Left lung (tissue), 10 donors: ENCODE measurements around the gene IFITM10. TPM values are rescaled to one million over a fixed set of nuclear protein-coding genes. Genes with fewer than 3 reads are reported as not detected.

Experiments
- ATAC-seq: fragments of 200-7000 bp; cut with Tn5 transposase; one replicate; pipeline ENCODE4 v1.9.1; 2020; ENCODE audit warnings: moderate library complexity
- DNase-seq, 4 donors: peaks; one replicate each; pipeline ENCODE4 v3.0.0-alpha.2; 2013 to 2020
- H3K27ac ChIP-seq, 2 donors: fragments of 200-600 bp; sonication (generic) in 1 of 2; one replicate each; pipeline versions ENCODE4 v1.5.0 to v1.8.0; 2020 to 2021
- H3K27me3 ChIP-seq, 2 donors: fragments of 200-600 bp; sonication (generic) in 1 of 2; one replicate each; pipeline versions ENCODE4 v1.5.0 to v1.8.0; 2020 to 2021
- H3K36me3 ChIP-seq, 2 donors: fragments of 200-600 bp; sonication (generic) in 1 of 2; one replicate each; pipeline versions ENCODE4 v1.5.0 to v1.8.0; 2020 to 2021
- H3K4me1 ChIP-seq, 2 donors: fragments of 200-600 bp; one replicate each; pipeline ENCODE4 v1.8.0; 2021
- H3K4me3 ChIP-seq, 2 donors: fragments of 200-600 bp; sonication (generic) in 1 of 2; one replicate each; pipeline versions ENCODE4 v1.5.0 to v1.8.0; 2020 to 2021; ENCODE audit warnings: mild to moderate bottlenecking in 1 of 2
- H3K9me3 ChIP-seq, 2 donors: fragments of 200-600 bp; sonication (generic) in 1 of 2; one replicate each; pipeline versions ENCODE4 v1.5.0 to v1.8.0; 2020 to 2021
- CTCF ChIP-seq, 2 donors: fragments of 200-600 bp; sonication (generic) in 1 of 2; IDR thresholded peaks; one replicate each; pipeline versions ENCODE4 v1.5.0 to v1.8.0; 2021; ENCODE audit warnings: antibody characterized with exemption in 2 of 2
- intact Hi-C, 2 donors: fragments of 100-400 bp; cut with DNase I; formaldehyde crosslinking; loops; one replicate each; pipeline versions ENCODE4 v1.11.2 to v1.14.2; 2022
- polyA plus RNA-seq, 6 donors: library from polyadenylated mRNA; unstranded; fragments of 120-200 nt; gene quantifications; one replicate each; pipeline ENCODE4 v1.2.1, GENCODE V29; 2013; ENCODE audit not compliant: insufficient read length in 6 of 6
- total RNA-seq, 2 donors: library from RNA; stranded (reverse); fragmentation: NEBNext Ultra II Directional; extraction: Animal tissue kit (Norgen Biotek cat#: 25700); gene quantifications; one replicate each; pipeline ENCODE4 v1.2.1, GENCODE V29; 2021
- donor health status: DM: no; HTN: yes; CAD: no.
- donor health status: DM: no; HTN: no; CAD: no.

IFITM10 gene
- total and polyA plus RNA-seq, 8 donors: 0.07 to 16.5 (median 0.22) TPM; not detected in 1

GRCh38 chr11:1792461-1792860 is 42.1 kb upstream of the IFITM10 start:
- ATAC-seq (no peak), DNase-seq (no peak)
- Histone ChIP-seq H3K27ac (peak overlapping the region in 1 of 2 donors; percentile 50), H3K36me3 (no peaks in the 10 kb centered on the region), H3K27me3 (peaks cover 0 to 29% of the 10 kb centered on the region in 2 donors), H3K4me1 (peaks cover 0 to 7% of the 10 kb centered on the region in 2 donors), H3K9me3 (no peaks in the 10 kb centered on the region), H3K4me3 (no peak overlapping the region)
- intact Hi-C loops: no loop called here
- TF ChIP-seq CTCF (IDR thresholded peaks at IDR 0.05): no peak

GRCh38 chr11:1791912-1792311 is 41.5 kb upstream of the IFITM10 start:
- intact Hi-C loops: no loop called here
- Histone ChIP-seq H3K4me3 (no peak overlapping the region), H3K4me1 (peaks cover 0 to 7% of the 10 kb centered on the region in 2 donors), H3K27ac (no peak overlapping the region), H3K9me3 (no peaks in the 10 kb centered on the region), H3K27me3 (peaks cover 0 to 24% of the 10 kb centered on the region in 2 donors), H3K36me3 (no peaks in the 10 kb centered on the region)
- no peak for TF ChIP-seq CTCF (IDR thresholded peaks at IDR 0.05)
- no peak for ATAC-seq
- no peak for DNase-seq

- ATAC-seq (no peak), DNase-seq (no peak)
- no peak for TF ChIP-seq CTCF (IDR thresholded peaks at IDR 0.05)
- H3K9me3 ChIP-seq: no peaks in the 10 kb centered on the region
- peaks cover 0 to 4% of the 10 kb centered on the region in 2 donors for H3K27me3 ChIP-seq
- no peaks in the 10 kb centered on the region for H3K36me3 ChIP-seq
- H3K4me1 ChIP-seq: peaks cover 0 to 46% of the 10 kb centered on the region in 2 donors
- intact Hi-C loops: no loop called here
- H3K27ac ChIP-seq: peak overlapping the region; percentile 9 to 51
- H3K4me3 ChIP-seq: no peak overlapping the region
Measured at GRCh38 chr11:1786466-1786865, 36.1 kb upstream of the IFITM10 start.

- no peak for TF ChIP-seq CTCF (IDR thresholded peaks at IDR 0.05)
- Histone ChIP-seq H3K9me3 (no peaks in the 10 kb centered on the region), H3K36me3 (no peaks in the 10 kb centered on the region), H3K27ac (peak overlapping the region; percentile 13 to 51), H3K4me1 (peaks cover 0 to 52% of the 10 kb centered on the region in 2 donors), H3K4me3 (no peak overlapping the region), H3K27me3 (no peaks in the 10 kb centered on the region)
- DNase-seq: peak in 1 of 4 donors; percentile 75
- peak; percentile 43 for ATAC-seq
- intact Hi-C loops: no loop called here
Measured at GRCh38 chr11:1785749-1786413, 35.5 kb upstream of the IFITM10 start.

- DNase-seq (no peak), ATAC-seq (no peak)
- TF ChIP-seq CTCF (IDR thresholded peaks at IDR 0.05): no peak
- Histone ChIP-seq H3K9me3 (no peaks in the 10 kb centered on the region), H3K36me3 (no peaks in the 10 kb centered on the region), H3K4me1 (peaks cover 0 to 60% of the 10 kb centered on the region in 2 donors), H3K27me3 (no peaks in the 10 kb centered on the region), H3K4me3 (no peak overlapping the region), H3K27ac (no peak overlapping the region)
- intact Hi-C loops: no loop called here
Measured at GRCh38 chr11:1784761-1785650, 34.6 kb upstream of the IFITM10 start.
